Liver (tissue), 9 donors: ENCODE measurements around the gene ARMC9. TPM values are rescaled to one million over a fixed set of nuclear protein-coding genes. Genes with fewer than 3 reads are reported as not detected.

Experiments
- DNase-seq: peaks from one replicate; pipeline ENCODE4 v3.0.0-alpha.2; 2017; ENCODE audit warnings: low spot score
- H3K27ac ChIP-seq, 2 donors: one replicate each; pipeline ENCODE4 v1.7.0; 2013; ENCODE audit warnings: inconsistent platforms in 2 of 2, low read length in 2 of 2, control low read depth in 1 of 2, low read depth in 1 of 2, mild to moderate bottlenecking in 1 of 2
- H3K27me3 ChIP-seq, 4 donors: one replicate each; pipeline versions ENCODE4 v1.6.1 to v1.7.0; 2013; ENCODE audit warnings: low read length in 3 of 4, inconsistent platforms in 1 of 4, mild to moderate bottlenecking in 1 of 4, moderate library complexity in 1 of 4; ENCODE audit not compliant: control insufficient read depth in 4 of 4, insufficient read depth in 4 of 4
- H3K36me3 ChIP-seq, 4 donors: one replicate each; pipeline versions ENCODE4 v1.6.1 to v1.7.0; 2013; ENCODE audit warnings: low read length in 3 of 4, mild to moderate bottlenecking in 3 of 4, low read depth in 1 of 4, moderate library complexity in 1 of 4; ENCODE audit not compliant: control insufficient read depth in 4 of 4, insufficient read depth in 3 of 4
- H3K4me1 ChIP-seq, 4 donors: one replicate each; pipeline versions ENCODE4 v1.6.1 to v1.7.0; 2013; ENCODE audit warnings: low read length in 3 of 4, mild to moderate bottlenecking in 3 of 4, moderate library complexity in 1 of 4; ENCODE audit not compliant: control insufficient read depth in 4 of 4, insufficient read depth in 4 of 4
- H3K4me3 ChIP-seq, 3 donors: one replicate each; pipeline versions ENCODE4 v1.6.1 to v1.7.0; 2013; ENCODE audit warnings: low read length in 3 of 3, control low read depth in 1 of 3, low read depth in 1 of 3, mild to moderate bottlenecking in 1 of 3
- H3K9ac ChIP-seq, 2 donors: one replicate each; pipeline ENCODE4 v1.7.0; 2013; ENCODE audit warnings: low read length in 2 of 2, mild to moderate bottlenecking in 2 of 2, moderate library complexity in 2 of 2, control low read depth in 1 of 2, low read depth in 1 of 2
- H3K9me3 ChIP-seq, 4 donors: one replicate each; pipeline versions ENCODE4 v1.6.1 to v1.7.0; 2013; ENCODE audit warnings: low read length in 3 of 4; ENCODE audit not compliant: control insufficient read depth in 4 of 4
- ATF3 ChIP-seq: IDR thresholded peaks from 2 replicates; pipeline ENCODE4 v1.6.1; 2016; ENCODE audit warnings: antibody characterized with exemption
- EGR1 ChIP-seq, 2 donors: IDR thresholded peaks; 2 replicates each; pipeline ENCODE4 v1.6.1; 2016 to 2018; ENCODE audit warnings: antibody characterized with exemption in 2 of 2, low read depth in 2 of 2
- FOXA1 ChIP-seq: IDR thresholded peaks from 2 replicates; pipeline ENCODE4 v1.6.1; 2016; ENCODE audit warnings: antibody characterized with exemption
- GABPA ChIP-seq, 2 donors: IDR thresholded peaks in 1 of 2; conservative IDR thresholded peaks in 1 of 2; 2 replicates each; pipeline ENCODE4 v1.6.1; 2016; ENCODE audit warnings: antibody characterized with exemption in 2 of 2, mild to moderate bottlenecking in 1 of 2, moderate library complexity in 1 of 2
- HNF4A ChIP-seq, 2 donors: conservative IDR thresholded peaks; 2 replicates each; pipeline ENCODE4 v1.6.1; 2016; ENCODE audit warnings: antibody characterized with exemption in 2 of 2, mild to moderate bottlenecking in 2 of 2
- HNF4G ChIP-seq: IDR thresholded peaks from 2 replicates; pipeline ENCODE4 v1.6.1; 2016; ENCODE audit warnings: antibody characterized with exemption
- JUND ChIP-seq, 2 donors: IDR thresholded peaks; 2 replicates each; pipeline ENCODE4 v1.6.1; 2016; ENCODE audit warnings: antibody characterized with exemption in 2 of 2
- NR2F2 ChIP-seq: IDR thresholded peaks from 2 replicates; pipeline ENCODE4 v1.6.1; 2016; ENCODE audit warnings: antibody characterized with exemption
- REST ChIP-seq: IDR thresholded peaks from 2 replicates; pipeline ENCODE4 v1.6.1; 2016; ENCODE audit warnings: antibody characterized with exemption, mild to moderate bottlenecking
- SP1 ChIP-seq: IDR thresholded peaks from 2 replicates; pipeline ENCODE4 v1.6.1; 2018; ENCODE audit warnings: antibody characterized with exemption, mild to moderate bottlenecking
- TAF1 ChIP-seq: conservative IDR thresholded peaks from 2 replicates; pipeline ENCODE4 v1.6.1; 2016; ENCODE audit warnings: antibody characterized with exemption, mild to moderate bottlenecking
- WGBS: extraction: QIAGEN DNeasy Blood & Tissue Kit; methylation state at CpG from one replicate; pipeline ENCODE4 v1.1.7; 2013; 5-methylcytosine and 5-hydroxymethylcytosine counted together
- polyA plus RNA-seq, 2 donors: library from polyadenylated mRNA; stranded (reverse) in 1 of 2; unstranded in 1 of 2; fragments of 200-250 nt in 1 of 2; fragments of >200 nt in 1 of 2; fragmentation: Nextera tagmentation in 1 of 2; extraction: Ambion mirVana in 1 of 2; gene quantifications; one replicate each; pipeline versions ENCODE4 v1.2.1 to v1.2.3, GENCODE V29; 2013 to 2015
- total RNA-seq, 2 donors: library from RNA; depleted of rRNA; stranded (reverse); fragments of >200 nt; gene quantifications; one replicate each; pipeline ENCODE4 v1.2.3, GENCODE V29; 2014
- donor health status: healthy.
- donor health status: healthy.
- donor health status: healthy.
- donor health status: healthy.
- donor health status: healthy.

ARMC9 gene
- total and polyA plus RNA-seq, 4 donors: 1.1 to 2.3 (median 1.8) TPM

GRCh38 chr2:231260442-231261208, 62.2 kb downstream of the ARMC9 start:
- 83% methylated on average over 15 of the region's 15 CpGs for WGBS
- H3K9ac ChIP-seq: no peak overlapping the region
- no peak overlapping the region for H3K27ac ChIP-seq
- H3K27me3 ChIP-seq: no peaks in the 10 kb centered on the region
- H3K4me3 ChIP-seq: no peak overlapping the region
- H3K36me3 ChIP-seq: peaks cover 0 to 2% (median 0%) of the 10 kb centered on the region in 4 donors
- no peaks in the 10 kb centered on the region for H3K9me3 ChIP-seq
- DNase-seq: no peak
- no peak for TF ChIP-seq SP1
- no peak for TF ChIP-seq HNF4G
- no peak for TF ChIP-seq HNF4A (conservative IDR thresholded peaks at IDR 0.05)
- TF ChIP-seq ATF3: no peak
- TF ChIP-seq FOXA1: no peak
- H3K4me1 ChIP-seq: no peaks in the 10 kb centered on the region

- Histone ChIP-seq H3K36me3 (peaks cover 0 to 2% (median 0%) of the 10 kb centered on the region in 4 donors), H3K27ac (no peak overlapping the region), H3K9me3 (no peaks in the 10 kb centered on the region), H3K27me3 (no peaks in the 10 kb centered on the region), H3K4me1 (no peaks in the 10 kb centered on the region), H3K4me3 (no peak overlapping the region), H3K9ac (no peak overlapping the region)
- TF ChIP-seq GABPA (IDR thresholded peaks at IDR 0.05 in 1 of 2, conservative IDR thresholded peaks at IDR 0.05 in 1 of 2) (no peak), EGR1 (IDR thresholded peaks at IDR 0.05; ENCODE audit: low read depth in 2 of 2) (no peak), HNF4G (no peak), REST (no peak), ATF3 (no peak), SP1 (no peak), NR2F2 (no peak), JUND (IDR thresholded peaks at IDR 0.05) (no peak), TAF1 (no peak)
- WGBS: 89% methylated on average over 10 of the region's 10 CpGs
- DNase-seq: no peak
These were observed 64.8 kb downstream of the ARMC9 start for GRCh38 chr2:231263118-231263831.
